ENCODE data around the gene TAL1.
A peak's percentile ranks its signal among the peaks of the same experiment; 100 is the strongest.

Gene TAL1

GRCh38 chr1:47186267-47187185, 45.5 kb downstream of the TAL1 start:
- DNase-seq = no peak

- no peak for DNase-seq
These were observed 47.0 kb downstream of the TAL1 start for GRCh38 chr1:47184822-47185677.

- no peak for DNase-seq
These were observed 47.8 kb downstream of the TAL1 start for GRCh38 chr1:47184090-47184821.

GRCh38 chr1:47183308-47184089, 48.5 kb downstream of the TAL1 start:
- no peak for DNase-seq

GRCh38 chr1:47182676-47183235, 49.3 kb downstream of the TAL1 start:
- DNase-seq = no peak

- no peak for DNase-seq
These were observed 49.9 kb downstream of the TAL1 start for GRCh38 chr1:47181955-47182675.

- DNase-seq = no peak
These were observed 50.7 kb downstream of the TAL1 start for GRCh38 chr1:47181095-47181954.

GRCh38 chr1:47180603-47181094, 51.4 kb downstream of the TAL1 start:
- DNase-seq = no peak

GRCh38 chr1:47179988-47180563, 51.9 kb downstream of the TAL1 start:
- no peak for DNase-seq

- DNase-seq = peak; percentile 94
These were observed 52.7 kb downstream of the TAL1 start for GRCh38 chr1:47179017-47179987.

GRCh38 chr1:47178654-47179016, 53.4 kb downstream of the TAL1 start:
- no peak for DNase-seq

- DNase-seq = no peak
These were observed 54.0 kb downstream of the TAL1 start for GRCh38 chr1:47178020-47178419.

GRCh38 chr1:47175227-47175934, 56.6 kb downstream of the TAL1 start:
- no peak for DNase-seq

- no peak for DNase-seq
These were observed 57.4 kb downstream of the TAL1 start for GRCh38 chr1:47174656-47175020.

- DNase-seq = no peak
These were observed 59.2 kb downstream of the TAL1 start for GRCh38 chr1:47172782-47173181.
